GM23248 (cell line): ENCODE results near the gene RRN3. TPM values are rescaled to one million over a fixed set of nuclear protein-coding genes. Genes with fewer than 3 reads are reported as not detected.
"Not testable (repeated sequence)": the region's sequence is repeated elsewhere in the genome, so short reads cannot be mapped to it uniquely, and the experiment has no call there.

ENCODE experiments used
- DNase-seq: peaks from one replicate; pipeline ENCODE4 v3.0.0-alpha.2; 2015
- H2AFZ ChIP-seq: fragments of 200-600 bp; sonication (generic); 2 replicates; pipeline ENCODE4 v1.6.1; 2016; ENCODE audit warnings: antibody characterized with exemption
- H3F3A ChIP-seq: fragments of 200-600 bp; sonication (generic); 2 replicates; pipeline ENCODE4 v1.6.1; 2016; ENCODE audit warnings: mild to moderate bottlenecking, antibody characterized with exemption, mixed run types; ENCODE audit not compliant: insufficient read depth
- H3K27ac ChIP-seq: fragments of 200-600 bp; sonication (generic); 2 replicates; pipeline ENCODE4 v1.5.1; 2016; ENCODE audit warnings: mild to moderate bottlenecking
- H3K27me3 ChIP-seq: fragments of 200-600 bp; sonication (generic); replicated peaks from 2 replicates; pipeline ENCODE4 v1.6.1; 2016; ENCODE audit warnings: mild to moderate bottlenecking; ENCODE audit not compliant: insufficient read depth
- H3K36me3 ChIP-seq: fragments of 200-600 bp; sonication (generic); 2 replicates; pipeline ENCODE4 v1.6.1; 2016; ENCODE audit warnings: low read depth, mild to moderate bottlenecking
- H3K4me1 ChIP-seq: fragments of 200-600 bp; sonication (generic); 2 replicates; pipeline ENCODE4 v1.6.1; 2016; ENCODE audit warnings: mild to moderate bottlenecking; ENCODE audit not compliant: insufficient read depth
- H3K4me2 ChIP-seq: fragments of 200-600 bp; sonication (generic); one replicate; pipeline ENCODE4 v1.6.1; 2016; ENCODE audit warnings: mild to moderate bottlenecking; ENCODE audit not compliant: unreplicated experiment
- H3K4me3 ChIP-seq: fragments of 200-600 bp; sonication (generic); 2 replicates; pipeline ENCODE4 v1.5.1; 2016; ENCODE audit warnings: mild to moderate bottlenecking
- H3K79me2 ChIP-seq: fragments of 200-600 bp; sonication (generic); 2 replicates; pipeline ENCODE4 v1.6.1; 2016; ENCODE audit warnings: mild to moderate bottlenecking; ENCODE audit not compliant: insufficient read depth
- H3K9ac ChIP-seq: fragments of 200-600 bp; sonication (generic); 2 replicates; pipeline ENCODE4 v1.6.1; 2016; ENCODE audit warnings: mild to moderate bottlenecking
- H3K9me2 ChIP-seq: fragments of 200-600 bp; sonication (generic); 2 replicates; pipeline ENCODE4 v1.6.1; 2016; ENCODE audit warnings: mixed run types, mild to moderate bottlenecking, moderate library complexity; ENCODE audit not compliant: insufficient read depth
- H3K9me3 ChIP-seq: fragments of 200-600 bp; sonication (generic); one replicate; pipeline ENCODE4 v1.6.1; 2017; ENCODE audit warnings: low read depth
- H4K20me1 ChIP-seq: fragments of 200-600 bp; sonication (generic); 2 replicates; pipeline ENCODE4 v1.6.0; 2016; ENCODE audit not compliant: insufficient read depth
- EZH2 ChIP-seq: fragments of 200-600 bp; sonication (generic); IDR thresholded peaks from 2 replicates; pipeline ENCODE4 v1.6.1; 2018; ENCODE audit warnings: antibody characterized with exemption, mild to moderate bottlenecking; ENCODE audit not compliant: insufficient read depth, poor library complexity, severe bottlenecking
- EZH2phosphoT487 ChIP-seq: fragments of 200-600 bp; sonication (generic); IDR thresholded peaks from 2 replicates; pipeline ENCODE4 v1.6.1; 2018; ENCODE audit warnings: antibody characterized with exemption, moderate library complexity, mild to moderate bottlenecking, low read depth; ENCODE audit not compliant: insufficient read depth
- whole genome bisulfite sequencing, 2 experiments: methylation state at CpG; one replicate each; pipeline ENCODE4 v1.1.6; 2015 to 2017; ENCODE audit warnings: low lambda C conversion rate in 2 of 2, low coverage in 1 of 2; ENCODE audit errors: missing lambda C conversion rate in 2 of 2; 5-methylcytosine and 5-hydroxymethylcytosine counted together
- in situ Hi-C: fragments of 300-500 bp; cut with MboI; formaldehyde crosslinking; loops from 2 replicates; pipeline ENCODE4 v1.15.0; 2020
- polyA plus RNA-seq: library from polyadenylated mRNA; unstranded; fragments of >200 nt; fragmentation: Nextera tagmentation; extraction: Ambion mirVana; gene quantifications from 2 replicates; pipeline ENCODE4 v1.2.1, GENCODE V29; 2016
- total RNA-seq: library from RNA; depleted of rRNA; stranded (reverse); fragments of >200 nt; shearing (Covaris generic); gene quantifications from 2 replicates; pipeline ENCODE4 v1.2.3, GENCODE V29; 2014

The RRN3 gene
- total and polyA plus RNA-seq, 2 experiments from 2014 or later, result 24.8 to 36.2 TPM

- in situ Hi-C loops, result no loop called here
- Histone ChIP-seq H3K4me1 (no peaks in the 10 kb centered on the region), H3K36me3 (peaks cover 44% of the 10 kb centered on the region), H2AFZ (no peak overlapping the region), H3K27ac (no peak overlapping the region), H3F3A (peaks cover 26% of the 10 kb centered on the region; the same call in 1 of the 2 replicates), H3K79me2 (peaks cover 10% of the 10 kb centered on the region; the same call in 1 of the 2 replicates), H3K4me3 (no peak overlapping the region), H3K9me2 (no peaks in the 10 kb centered on the region), H3K27me3 (no peaks in the 10 kb centered on the region), H3K4me2 (no peak overlapping the region), H3K9me3 (no peaks in the 10 kb centered on the region), H4K20me1 (no peaks in the 10 kb centered on the region), H3K9ac (no peak overlapping the region)
- TF ChIP-seq EZH2 (no peak), EZH2phosphoT487 (no peak)
- no peak for DNase-seq
- 88 to 97% methylated on average over 6 of the region's 6 CpGs for WGBS, 2 experiments
Observed at GRCh38 chr16:15073101-15073500, 21.0 kb downstream of the RRN3 start.

- H2AFZ ChIP-seq, H3K79me2 ChIP-seq, H3K9me3 ChIP-seq, H3K9ac ChIP-seq, DNase-seq, H4K20me1 ChIP-seq, H3K27ac ChIP-seq, in situ Hi-C loops, H3K27me3 ChIP-seq, H3K4me1 ChIP-seq, H3K9me2 ChIP-seq, H3K4me2 ChIP-seq, H3K4me3 ChIP-seq: not testable (repeated sequence)
- 33 to 34% methylated on average over 16 of the region's 16 CpGs for WGBS, 2 experiments
- H3F3A ChIP-seq, result peaks cover 26% of the 10 kb centered on the region; the same call in 1 of the 2 replicates
- peaks cover 44% of the 10 kb centered on the region for H3K36me3 ChIP-seq
Observed at GRCh38 chr16:15071916-15072769, 21.9 kb downstream of the RRN3 start.

- H3K79me2 ChIP-seq, H3K4me1 ChIP-seq, H3K4me2 ChIP-seq, H3K4me3 ChIP-seq, H2AFZ ChIP-seq, H3K9me3 ChIP-seq, DNase-seq, H3K9me2 ChIP-seq, H3K27ac ChIP-seq, H3K9ac ChIP-seq, H3K27me3 ChIP-seq, H4K20me1 ChIP-seq, in situ Hi-C loops: not testable (repeated sequence)
- Histone ChIP-seq H3K36me3 (peaks cover 40% of the 10 kb centered on the region; the same call in 1 of the 2 replicates), H3F3A (peaks cover 22% of the 10 kb centered on the region; the same call in 1 of the 2 replicates)
- WGBS, 2 experiments, result 37 to 42% methylated on average over 4 of the region's 4 CpGs
Observed at GRCh38 chr16:15071013-15071412, 23.1 kb downstream of the RRN3 start.

GRCh38 chr16:15066690-15067089, 27.4 kb downstream of the RRN3 start:
- H2AFZ ChIP-seq, H3K27ac ChIP-seq, H3K27me3 ChIP-seq, H3K9ac ChIP-seq, H3K4me2 ChIP-seq, H3K4me1 ChIP-seq, DNase-seq, H4K20me1 ChIP-seq, H3K9me2 ChIP-seq, H3K9me3 ChIP-seq, H3F3A ChIP-seq, H3K79me2 ChIP-seq, in situ Hi-C loops, H3K4me3 ChIP-seq: not testable (repeated sequence)
- 93 to 96% methylated on average over 8 of the region's 8 CpGs for WGBS, 2 experiments
- peaks cover 32% of the 10 kb centered on the region for H3K36me3 ChIP-seq

GRCh38 chr16:15065961-15066360, 28.1 kb downstream of the RRN3 start:
- peaks cover 38% of the 10 kb centered on the region for H3K36me3 ChIP-seq
- H3K4me3 ChIP-seq, in situ Hi-C loops, H3K9me2 ChIP-seq, H4K20me1 ChIP-seq, H3K4me2 ChIP-seq, H3K27me3 ChIP-seq, H2AFZ ChIP-seq, H3K79me2 ChIP-seq, H3K9me3 ChIP-seq, H3K27ac ChIP-seq, DNase-seq, H3F3A ChIP-seq, H3K4me1 ChIP-seq, H3K9ac ChIP-seq: not testable (repeated sequence)
- WGBS, 2 experiments, result 98 to 100% methylated on average over 1 to 4 of the region's 4 CpGs

GRCh38 chr16:15062085-15062810, 31.8 kb downstream of the RRN3 start:
- DNase-seq, H3K27ac ChIP-seq, H3K9me2 ChIP-seq, H3K4me3 ChIP-seq, H3K9ac ChIP-seq, H2AFZ ChIP-seq, H3K4me1 ChIP-seq, H3K79me2 ChIP-seq, H3K9me3 ChIP-seq, H3K4me2 ChIP-seq, H4K20me1 ChIP-seq, H3K27me3 ChIP-seq, in situ Hi-C loops: not testable (repeated sequence)
- 85 to 87% methylated on average over 8 of the region's 8 CpGs for WGBS, 2 experiments
- peaks cover 29% of the 10 kb centered on the region for H3F3A ChIP-seq
- H3K36me3 ChIP-seq, result peaks cover 46% of the 10 kb centered on the region
